ENCODE measurements around the gene LYVE1. TPM values are rescaled to one million over a fixed set of nuclear protein-coding genes. Genes with fewer than 3 reads are reported as not detected.

The LYVE1 gene, protein sequence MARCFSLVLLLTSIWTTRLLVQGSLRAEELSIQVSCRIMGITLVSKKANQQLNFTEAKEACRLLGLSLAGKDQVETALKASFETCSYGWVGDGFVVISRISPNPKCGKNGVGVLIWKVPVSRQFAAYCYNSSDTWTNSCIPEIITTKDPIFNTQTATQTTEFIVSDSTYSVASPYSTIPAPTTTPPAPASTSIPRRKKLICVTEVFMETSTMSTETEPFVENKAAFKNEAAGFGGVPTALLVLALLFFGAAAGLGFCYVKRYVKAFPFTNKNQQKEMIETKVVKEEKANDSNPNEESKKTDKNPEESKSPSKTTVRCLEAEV
- 10 to 100 TPM in 2 of 4 donors, 1 to 10 TPM in 2; 3.9 to 17.0 (median 11.1) TPM for total RNA-seq

DNA sequence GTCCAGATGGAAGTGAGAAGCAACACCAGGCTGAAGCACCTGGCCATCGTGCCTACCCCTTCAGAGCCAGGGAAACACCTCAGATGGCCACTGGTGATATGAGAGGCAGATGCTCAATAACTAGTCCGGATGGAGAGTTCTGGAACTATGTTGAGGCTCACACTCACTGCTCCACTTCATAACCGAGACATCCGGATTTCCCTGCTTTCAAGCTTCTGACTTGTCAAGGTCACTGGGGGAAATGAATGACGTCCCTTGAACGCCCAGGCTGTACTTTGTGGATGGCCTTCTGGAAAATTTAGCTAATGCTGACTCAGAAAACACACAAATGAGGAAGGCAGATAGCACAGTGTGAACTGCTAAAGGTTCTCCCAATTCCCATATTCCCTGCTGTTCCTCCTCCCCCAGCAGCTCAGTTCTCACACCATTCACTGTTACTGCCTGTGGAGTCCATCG lies at the start of gene LYVE1:
Gene LYVE1 (minus strand): TSS at position 180 of the 456 bp plus-strand sequence. CDS start 133 bp downstream, at position 47.
- Histone ChIP-seq H3K4me3 (peak within 1 kb of the TSS; percentile 16), H3K36me3 (no peaks in the 10 kb centered on the region), H3K27me3 (no peaks in the 10 kb centered on the region), H3K4me1 (no peaks in the 10 kb centered on the region), H3K27ac (peak within 1 kb of the TSS; percentile 18), H3K9me3 (no peaks in the 10 kb centered on the region)
- WGBS = 75% methylated on average over 7 of the region's 7 CpGs
- TF ChIP-seq, protein P1, sequence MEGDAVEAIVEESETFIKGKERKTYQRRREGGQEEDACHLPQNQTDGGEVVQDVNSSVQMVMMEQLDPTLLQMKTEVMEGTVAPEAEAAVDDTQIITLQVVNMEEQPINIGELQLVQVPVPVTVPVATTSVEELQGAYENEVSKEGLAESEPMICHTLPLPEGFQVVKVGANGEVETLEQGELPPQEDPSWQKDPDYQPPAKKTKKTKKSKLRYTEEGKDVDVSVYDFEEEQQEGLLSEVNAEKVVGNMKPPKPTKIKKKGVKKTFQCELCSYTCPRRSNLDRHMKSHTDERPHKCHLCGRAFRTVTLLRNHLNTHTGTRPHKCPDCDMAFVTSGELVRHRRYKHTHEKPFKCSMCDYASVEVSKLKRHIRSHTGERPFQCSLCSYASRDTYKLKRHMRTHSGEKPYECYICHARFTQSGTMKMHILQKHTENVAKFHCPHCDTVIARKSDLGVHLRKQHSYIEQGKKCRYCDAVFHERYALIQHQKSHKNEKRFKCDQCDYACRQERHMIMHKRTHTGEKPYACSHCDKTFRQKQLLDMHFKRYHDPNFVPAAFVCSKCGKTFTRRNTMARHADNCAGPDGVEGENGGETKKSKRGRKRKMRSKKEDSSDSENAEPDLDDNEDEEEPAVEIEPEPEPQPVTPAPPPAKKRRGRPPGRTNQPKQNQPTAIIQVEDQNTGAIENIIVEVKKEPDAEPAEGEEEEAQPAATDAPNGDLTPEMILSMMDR (IDR thresholded peaks at IDR 0.05) = no peak
- peak in 1 of 2 donors; percentile 34 for TF ChIP-seq POLR2A (IDR thresholded peaks at IDR 0.05)
- no peak for DNase-seq (ENCODE audit: low spot score in 2 of 2)

DNA sequence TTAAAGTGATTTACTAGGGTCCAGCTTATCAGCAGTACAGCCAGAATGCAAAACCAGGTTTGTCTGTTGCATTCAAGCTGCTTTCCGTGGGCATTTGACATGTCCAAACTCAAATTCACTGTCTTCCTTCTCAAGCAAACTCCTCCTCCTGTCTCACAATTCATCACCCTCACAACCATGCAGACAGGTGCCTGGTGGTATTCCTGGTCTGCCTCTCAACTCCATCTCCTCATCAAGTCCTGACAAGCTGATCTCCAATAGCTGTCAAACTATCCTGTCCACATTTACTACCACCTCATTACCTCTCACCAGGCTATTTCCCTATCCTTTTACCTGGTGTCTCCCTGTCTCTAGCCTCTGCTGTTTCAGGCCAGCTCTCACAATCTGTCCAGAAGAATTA lies 49.1 kb upstream of the LYVE1 start:
- Histone ChIP-seq H3K27ac (no peak overlapping the region), H3K4me1 (no peaks in the 10 kb centered on the region), H3K4me3 (no peak overlapping the region), H3K27me3 (no peaks in the 10 kb centered on the region), H3K36me3 (no peaks in the 10 kb centered on the region), H3K9me3 (no peaks in the 10 kb centered on the region)
- no peak for DNase-seq (ENCODE audit: low spot score in 2 of 2)
- TF ChIP-seq POLR2A (IDR thresholded peaks at IDR 0.05) = no peak
- TF ChIP-seq EP300 (IDR thresholded peaks at IDR 0.05) = no peak
- TF ChIP-seq POLR2AphosphoS5 (IDR thresholded peaks at IDR 0.05) = no peak
- TF ChIP-seq, protein P1 (IDR thresholded peaks at IDR 0.05) = no peak
- 65% methylated on average over 1 of the region's 1 CpG for WGBS

DNA sequence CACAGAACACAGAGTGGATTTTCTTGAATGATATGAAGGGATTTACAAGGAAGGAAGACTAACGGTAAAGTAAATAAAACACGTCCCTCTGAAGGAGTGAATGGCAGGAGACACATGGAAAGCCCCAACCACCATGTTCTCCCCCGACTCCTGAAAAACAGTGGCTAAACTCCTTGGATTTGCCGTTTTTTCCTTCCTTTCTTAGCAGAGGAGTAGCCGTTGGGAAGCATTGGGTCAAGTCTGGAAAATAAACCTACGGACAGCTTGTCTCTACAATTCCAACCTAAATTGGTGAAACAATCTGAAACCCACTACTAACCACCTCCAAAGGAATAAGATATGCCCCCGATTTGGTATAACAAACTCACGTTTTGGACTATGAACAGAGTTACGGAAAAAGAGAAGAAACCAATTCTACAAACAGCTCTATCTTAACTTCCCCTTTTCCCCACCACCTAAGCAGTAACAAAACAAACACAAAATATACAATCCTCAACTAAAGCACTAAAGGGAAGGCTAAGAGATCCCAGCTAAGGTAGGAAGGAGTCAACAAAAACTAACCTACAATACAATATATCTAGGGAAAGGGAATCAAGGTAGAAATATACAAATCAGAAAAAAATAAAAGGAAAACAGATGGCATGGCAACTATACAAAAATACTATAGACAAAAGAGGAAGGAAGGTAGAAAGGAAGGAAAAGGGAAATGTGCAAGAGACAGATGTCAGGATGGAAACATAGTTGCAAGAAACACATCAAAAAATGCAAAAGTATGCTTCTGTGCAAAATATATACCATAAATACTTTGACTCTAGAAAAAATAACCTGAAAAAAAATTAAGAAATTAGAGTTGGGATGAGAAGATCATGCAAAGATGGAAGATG lies 43.8 kb upstream of the LYVE1 start:
- Histone ChIP-seq H3K27ac (no peak overlapping the region), H3K4me1 (no peaks in the 10 kb centered on the region), H3K9me3 (no peaks in the 10 kb centered on the region), H3K27me3 (no peaks in the 10 kb centered on the region), H3K4me3 (no peak overlapping the region), H3K36me3 (no peaks in the 10 kb centered on the region)
- no peak for TF ChIP-seq POLR2A (IDR thresholded peaks at IDR 0.05)
- TF ChIP-seq POLR2AphosphoS5 (IDR thresholded peaks at IDR 0.05) = no peak
- no peak for TF ChIP-seq EP300 (IDR thresholded peaks at IDR 0.05)
- TF ChIP-seq, protein P1 (IDR thresholded peaks at IDR 0.05) = no peak
- 85% methylated on average over 9 of the region's 9 CpGs for WGBS
- no peak for DNase-seq (ENCODE audit: low spot score in 2 of 2)

DNA sequence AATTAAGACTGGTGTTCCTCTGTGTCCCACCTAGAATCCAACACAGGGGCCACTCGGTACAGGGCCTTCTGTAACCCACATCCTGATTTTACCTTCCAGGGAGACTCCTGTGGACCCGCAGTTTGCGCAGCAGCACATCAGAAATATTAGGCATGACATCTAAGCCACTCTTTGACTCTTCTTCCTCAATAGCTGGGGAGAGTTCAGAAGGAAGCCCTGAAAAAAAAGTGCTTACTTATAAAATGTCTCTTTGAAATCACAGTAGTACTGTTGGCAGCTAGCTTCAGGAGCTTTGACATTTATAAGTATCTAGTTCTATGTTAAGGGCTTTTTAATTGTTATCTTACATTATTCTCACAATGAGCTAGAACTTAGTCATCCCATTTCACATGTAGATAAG lies 41.2 kb upstream of the LYVE1 start:
- TF ChIP-seq EP300 (IDR thresholded peaks at IDR 0.05) (no peak), POLR2AphosphoS5 (IDR thresholded peaks at IDR 0.05) (no peak), POLR2A (IDR thresholded peaks at IDR 0.05) (no peak)
- TF ChIP-seq, protein P1 (IDR thresholded peaks at IDR 0.05) = no peak
- H3K4me1 ChIP-seq = peaks cover 9% of the 10 kb centered on the region
- H3K36me3 ChIP-seq = no peaks in the 10 kb centered on the region
- no peak overlapping the region for H3K4me3 ChIP-seq
- 97% methylated on average over 3 of the region's 3 CpGs for WGBS
- no peak for DNase-seq (ENCODE audit: low spot score in 2 of 2)
- H3K27me3 ChIP-seq = no peaks in the 10 kb centered on the region
- no peak overlapping the region for H3K27ac ChIP-seq
- no peaks in the 10 kb centered on the region for H3K9me3 ChIP-seq

DNA sequence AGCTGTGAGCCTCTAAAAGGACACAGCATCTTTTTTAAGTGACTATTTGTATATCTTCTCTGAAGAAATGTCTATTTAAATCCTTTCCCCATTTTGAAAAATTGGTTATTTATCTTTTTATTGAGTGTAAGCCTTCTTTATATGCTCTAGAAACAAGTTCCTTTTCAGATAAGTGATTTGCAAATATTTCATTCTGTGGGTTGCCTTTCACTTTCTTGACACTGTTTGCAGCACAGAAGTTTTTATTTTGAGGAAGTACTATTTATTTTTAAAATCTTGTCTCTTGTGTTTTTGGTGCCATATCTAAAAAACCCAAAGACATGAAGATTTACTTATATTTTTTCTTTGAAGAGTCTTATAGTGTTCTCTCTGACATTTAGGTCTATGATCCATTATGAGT lies 40.1 kb upstream of the LYVE1 start:
- Histone ChIP-seq H3K27me3 (no peaks in the 10 kb centered on the region), H3K4me3 (no peak overlapping the region), H3K27ac (no peak overlapping the region), H3K36me3 (no peaks in the 10 kb centered on the region), H3K9me3 (no peaks in the 10 kb centered on the region), H3K4me1 (peaks cover 17% of the 10 kb centered on the region)
- no peak for DNase-seq (ENCODE audit: low spot score in 2 of 2)
- no peak for TF ChIP-seq POLR2AphosphoS5 (IDR thresholded peaks at IDR 0.05)
- TF ChIP-seq, protein P1 (IDR thresholded peaks at IDR 0.05) = no peak
- TF ChIP-seq EP300 (IDR thresholded peaks at IDR 0.05) = no peak
- no peak for TF ChIP-seq POLR2A (IDR thresholded peaks at IDR 0.05)
